ENCODE measurements around the gene HSF4.

- TF ChIP-seq CTCF (conservative IDR thresholded peaks at IDR 0.05; ENCODE audit: low read length) (no peak), EZH2phosphoT487 (IDR thresholded peaks at IDR 0.05; ENCODE audit: borderline replicate concordance) (no peak)
Measured at GRCh38 chr16:67165121-67166078, 855 bp downstream of the HSF4 start.

All from Loucy (cell line).